22Rv1 (cell line): ENCODE data around the gene SASH1.

Source experiments
- H3K27ac ChIP-seq: fragments of 450-650 bp; 2 replicates; pipeline ENCODE4 v1.5.1; 2017
- CTCF ChIP-seq: fragments of 450-650 bp; IDR thresholded peaks from 2 replicates; pipeline ENCODE4 v1.5.1; 2017; ENCODE audit warnings: mild to moderate bottlenecking
- ZFX ChIP-seq: fragments of 450-650 bp; IDR thresholded peaks from 2 replicates; pipeline ENCODE4 v1.6.1; 2017; ENCODE audit warnings: antibody characterized with exemption, borderline replicate concordance

SASH1 gene

GRCh38 chr6:148516617-148517016, 174.0 kb downstream of the SASH1 start:
- no peak overlapping the region for H3K27ac ChIP-seq
- TF ChIP-seq CTCF (no peak), ZFX (no peak)

GRCh38 chr6:148517470-148517869, 174.8 kb downstream of the SASH1 start:
- H3K27ac ChIP-seq = no peak overlapping the region
- TF ChIP-seq ZFX (no peak), CTCF (no peak)

DNA sequence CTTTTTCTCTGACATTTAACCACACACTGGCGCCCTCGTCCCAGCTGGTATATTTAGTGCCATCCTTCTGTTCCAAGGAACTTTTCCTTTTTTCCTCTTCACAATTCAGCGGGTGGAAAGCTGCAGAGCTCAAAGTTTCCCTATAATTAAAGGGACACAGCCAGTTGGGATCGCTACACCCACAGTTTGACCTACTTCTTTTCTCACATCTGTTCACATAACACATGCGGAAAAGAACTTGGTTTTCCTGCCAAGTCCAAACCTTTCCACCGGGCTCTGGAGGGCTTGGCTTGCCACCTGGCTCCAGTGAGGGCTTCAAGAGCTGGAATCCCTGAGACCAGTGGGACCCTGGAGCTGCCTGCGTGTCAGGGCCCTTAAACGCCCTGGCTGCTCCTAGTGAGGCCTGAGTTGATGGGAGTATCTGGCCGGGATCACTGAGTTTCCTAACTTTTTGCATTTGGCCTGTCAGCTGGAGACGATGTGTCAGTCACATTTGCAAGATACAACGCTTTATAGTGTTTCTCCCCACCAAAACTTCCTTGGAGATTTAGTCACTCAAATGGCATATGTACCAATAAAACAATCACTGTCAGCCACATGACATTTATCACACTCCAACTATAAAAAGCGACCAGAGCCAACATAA, 176.0 kb downstream of the SASH1 start:
- TF ChIP-seq ZFX (no peak), CTCF (no peak)
- H3K27ac ChIP-seq = no peak overlapping the region

- H3K27ac ChIP-seq = no peak overlapping the region
- TF ChIP-seq ZFX (no peak), CTCF (no peak)
Measured at GRCh38 chr6:148520109-148520841, 177.6 kb downstream of the SASH1 start.

DNA sequence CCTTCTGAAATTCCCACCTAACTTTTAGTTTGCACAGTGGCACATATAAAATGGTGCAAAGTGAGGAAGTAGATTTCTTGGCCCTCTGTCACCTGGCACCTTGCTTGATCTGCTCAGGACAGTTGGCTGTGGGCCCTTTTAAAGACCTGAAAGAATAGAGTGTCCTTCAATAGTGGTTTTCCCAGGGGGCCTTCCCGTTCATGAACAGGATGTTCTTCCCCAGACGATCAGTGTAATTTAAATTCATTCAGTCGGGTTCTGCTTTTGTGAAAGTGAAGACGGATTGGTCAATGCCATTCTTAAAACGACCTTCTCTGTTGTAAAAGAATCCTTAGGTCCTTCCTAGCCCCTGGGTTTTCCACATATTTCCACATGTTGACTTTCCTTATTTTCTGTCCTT, 178.5 kb downstream of the SASH1 start:
- TF ChIP-seq CTCF = no peak
- no peak for TF ChIP-seq ZFX
- no peak overlapping the region for H3K27ac ChIP-seq

DNA sequence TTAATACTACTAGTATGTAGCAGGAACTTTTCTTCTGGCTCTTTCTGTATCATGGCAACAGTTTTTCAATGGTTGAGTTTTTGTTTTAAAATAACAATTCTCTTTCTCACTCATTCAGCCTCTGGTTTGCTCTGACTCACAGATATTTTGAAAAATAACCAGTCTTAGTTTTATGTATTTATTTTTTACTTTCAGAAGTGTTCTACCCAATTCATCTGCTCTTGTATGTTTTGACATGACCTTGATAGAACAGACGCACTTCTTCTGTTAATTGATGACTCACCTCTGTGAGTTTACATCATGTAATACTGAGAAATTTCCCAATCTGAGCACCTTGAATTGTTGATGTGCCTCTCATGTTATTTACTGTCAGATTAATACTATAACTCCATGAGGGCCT, 178.9 kb downstream of the SASH1 start:
- H3K27ac ChIP-seq = no peak overlapping the region
- TF ChIP-seq CTCF (no peak), ZFX (no peak)

DNA sequence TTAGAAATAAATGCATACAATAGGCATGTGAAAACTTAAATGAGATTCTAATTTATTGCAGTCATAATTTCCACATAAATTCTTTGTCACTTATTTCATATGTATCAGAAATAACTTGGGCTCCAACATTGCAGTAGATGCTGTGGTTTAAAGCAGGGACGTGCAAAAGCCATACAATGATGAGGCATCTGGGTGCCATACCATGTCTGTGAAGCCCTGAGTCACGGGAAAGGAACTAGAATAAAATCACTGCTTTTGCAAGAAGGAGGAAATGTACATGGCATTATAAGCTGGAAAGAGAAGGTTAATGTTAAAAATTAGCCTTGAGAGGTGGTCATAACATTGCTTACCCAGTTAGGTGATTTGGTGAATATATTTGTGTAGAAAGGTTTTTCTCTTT, 180.4 kb downstream of the SASH1 start:
- no peak for TF ChIP-seq ZFX
- TF ChIP-seq CTCF = no peak
- H3K27ac ChIP-seq = no peak overlapping the region
